NCI-H2227 (cell line): ENCODE measurements around the gene UXS1.

ENCODE experiments used
- DNase-seq: peaks from one replicate; lab custom pipeline; 2025; ENCODE audit not compliant: unreplicated experiment; lab: John Stamatoyannopoulos, UW

UXS1 gene

GRCh38 chr2:106090916-106091618 is 103.0 kb downstream of the UXS1 start:
- no peak for DNase-seq

DNA sequence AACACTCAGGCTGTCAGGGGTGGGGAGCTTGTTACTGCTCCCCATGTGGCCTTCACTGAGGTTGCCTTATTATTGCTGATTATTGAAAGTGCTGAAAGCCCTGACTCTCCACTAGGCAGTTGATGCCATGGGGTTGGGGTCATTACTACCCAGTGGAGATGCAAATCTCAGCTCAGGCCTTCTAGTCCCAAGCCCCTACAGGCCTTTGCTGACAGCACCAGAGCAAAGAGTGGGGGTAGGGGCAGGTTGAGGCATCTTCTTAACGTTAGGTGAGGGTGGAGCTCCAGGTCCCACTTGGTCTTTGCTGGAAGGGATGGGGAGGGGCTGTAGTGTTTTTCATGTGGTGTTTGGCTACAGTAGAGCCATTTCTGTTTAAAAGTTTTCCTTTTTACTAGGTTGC is 104.5 kb downstream of the UXS1 start:
- no peak for DNase-seq

- peak; percentile 9 for DNase-seq
Measured at GRCh38 chr2:106085181-106085940, 108.7 kb downstream of the UXS1 start.

DNA sequence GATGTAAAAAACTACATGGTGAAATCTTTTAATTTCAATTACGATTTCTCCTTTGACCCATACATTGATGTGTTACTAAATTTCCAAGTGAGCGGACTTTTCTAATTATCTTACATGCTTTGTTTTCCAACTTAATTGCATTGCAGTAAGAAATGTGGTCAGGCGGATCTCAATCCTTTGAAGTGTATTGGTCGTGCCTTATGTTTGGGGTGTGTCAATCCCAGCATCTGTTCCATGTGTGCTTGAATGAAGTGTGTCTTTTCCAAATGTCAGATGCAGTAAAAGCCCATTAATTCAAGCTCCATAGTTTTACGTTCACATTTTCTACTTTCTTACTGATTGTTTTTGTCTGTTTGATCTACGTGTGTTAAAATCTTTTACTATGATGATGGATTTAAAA is 113.1 kb downstream of the UXS1 start:
- DNase-seq = no peak

GRCh38 chr2:106078096-106078495 is 116.0 kb downstream of the UXS1 start:
- DNase-seq = no peak

- DNase-seq = no peak
Measured at GRCh38 chr2:106076941-106077340, 117.2 kb downstream of the UXS1 start.

GRCh38 chr2:106075048-106075447 is 119.1 kb downstream of the UXS1 start:
- no peak for DNase-seq

GRCh38 chr2:106073678-106074406 is 120.3 kb downstream of the UXS1 start:
- no peak for DNase-seq

DNA sequence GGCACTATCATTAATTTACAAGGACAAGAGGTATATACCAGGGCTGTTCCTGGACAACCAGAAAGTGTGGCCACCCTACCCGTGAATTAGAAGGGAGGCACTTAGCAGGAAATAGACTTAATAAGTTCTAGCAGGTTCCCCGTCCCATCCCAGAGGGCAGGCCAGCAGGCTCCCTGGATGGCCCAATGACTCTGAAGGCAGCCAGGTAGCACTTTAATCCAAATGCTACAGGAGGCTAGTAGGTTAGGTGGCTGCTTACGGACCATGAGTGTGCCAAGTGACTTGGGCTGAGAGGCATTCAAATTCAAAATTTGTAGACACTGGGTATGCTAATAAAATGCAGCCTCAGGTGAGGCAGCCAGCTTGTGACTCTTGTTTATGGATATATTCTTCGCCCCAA is 123.9 kb downstream of the UXS1 start:
- DNase-seq = no peak

GRCh38 chr2:106068451-106068850 is 125.7 kb downstream of the UXS1 start:
- DNase-seq = no peak

DNA sequence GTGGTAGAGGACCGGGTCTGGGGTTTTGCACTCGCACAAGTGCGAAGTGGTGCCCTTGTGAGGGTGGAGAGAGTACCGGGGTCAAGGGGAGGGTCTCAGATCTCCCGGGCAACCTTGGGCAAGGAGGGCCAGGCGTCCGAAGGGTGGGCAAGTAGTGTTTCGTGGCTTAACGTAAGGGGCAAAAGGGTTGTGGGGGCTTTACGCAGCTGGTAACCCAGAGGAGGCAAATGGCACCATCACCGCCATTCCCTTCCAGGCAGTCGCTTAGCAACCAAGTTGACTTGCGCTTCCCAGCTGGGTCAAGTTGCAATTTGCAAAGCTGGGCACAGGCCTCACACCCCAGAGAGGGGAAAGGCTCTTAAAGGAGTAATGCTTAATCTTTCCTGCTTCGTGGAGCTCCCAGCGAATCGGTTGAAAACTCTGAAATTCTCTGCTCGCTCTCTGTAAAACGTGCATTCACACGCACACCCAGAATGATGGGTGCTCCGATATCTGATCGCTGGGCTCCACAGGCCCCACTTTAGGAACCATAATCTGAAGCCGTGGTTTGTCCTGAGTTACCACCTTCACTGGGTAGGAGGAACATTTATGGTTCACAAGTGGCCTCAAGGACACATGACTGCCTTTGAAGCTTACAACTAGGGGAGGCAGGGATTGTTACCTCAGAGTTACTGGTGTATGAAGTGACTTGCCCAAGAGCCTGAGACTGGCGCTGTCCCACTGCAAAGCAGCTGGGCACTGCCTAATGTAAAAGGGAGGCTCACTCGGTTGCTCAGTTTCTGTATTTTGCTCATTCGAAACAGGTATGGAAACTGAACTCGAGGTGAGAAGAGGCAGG is 127.9 kb downstream of the UXS1 start:
- peak; percentile 38 for DNase-seq

DNA sequence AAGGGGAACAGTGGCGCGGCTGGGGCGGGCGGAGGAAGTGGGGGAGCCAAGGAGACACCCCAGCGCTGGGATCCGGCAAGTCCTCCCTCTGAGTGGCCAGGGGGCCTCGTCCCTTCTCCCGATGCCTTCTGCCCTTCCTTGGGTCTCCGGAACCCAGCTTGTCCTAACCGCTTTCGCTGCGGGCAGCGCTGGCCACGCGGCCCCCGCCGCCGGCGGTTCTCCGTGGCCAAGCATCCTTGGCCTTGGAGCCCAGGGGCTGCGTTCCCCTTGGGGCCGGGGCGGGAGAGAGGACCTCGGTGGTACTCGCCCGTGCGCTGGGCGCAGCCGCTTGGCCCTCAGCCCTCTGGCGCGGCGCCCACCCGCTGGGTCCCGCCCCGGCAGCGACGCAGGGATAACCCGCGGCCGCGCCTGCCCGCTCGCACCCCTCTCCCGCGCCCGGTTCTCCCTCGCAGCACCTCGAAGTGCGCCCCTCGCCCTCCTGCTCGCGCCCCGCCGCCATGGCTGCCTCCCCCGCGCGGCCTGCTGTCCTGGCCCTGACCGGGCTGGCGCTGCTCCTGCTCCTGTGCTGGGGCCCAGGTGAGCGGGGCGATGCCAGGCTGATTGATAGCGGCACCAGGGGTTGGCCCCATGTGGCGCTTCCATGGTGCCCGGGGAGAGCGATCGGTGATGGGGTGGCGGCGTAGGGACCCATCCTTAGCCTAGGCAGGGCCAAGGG is 128.7 kb downstream of the UXS1 start:
- DNase-seq = peak; percentile 13

GRCh38 chr2:106063181-106063580 is 130.9 kb downstream of the UXS1 start:
- DNase-seq = no peak

- no peak for DNase-seq
Measured at GRCh38 chr2:106062627-106063026, 131.5 kb downstream of the UXS1 start.

GRCh38 chr2:106061611-106062349 is 132.3 kb downstream of the UXS1 start:
- no peak for DNase-seq

GRCh38 chr2:106059416-106060065 is 134.6 kb downstream of the UXS1 start:
- DNase-seq = no peak

DNA sequence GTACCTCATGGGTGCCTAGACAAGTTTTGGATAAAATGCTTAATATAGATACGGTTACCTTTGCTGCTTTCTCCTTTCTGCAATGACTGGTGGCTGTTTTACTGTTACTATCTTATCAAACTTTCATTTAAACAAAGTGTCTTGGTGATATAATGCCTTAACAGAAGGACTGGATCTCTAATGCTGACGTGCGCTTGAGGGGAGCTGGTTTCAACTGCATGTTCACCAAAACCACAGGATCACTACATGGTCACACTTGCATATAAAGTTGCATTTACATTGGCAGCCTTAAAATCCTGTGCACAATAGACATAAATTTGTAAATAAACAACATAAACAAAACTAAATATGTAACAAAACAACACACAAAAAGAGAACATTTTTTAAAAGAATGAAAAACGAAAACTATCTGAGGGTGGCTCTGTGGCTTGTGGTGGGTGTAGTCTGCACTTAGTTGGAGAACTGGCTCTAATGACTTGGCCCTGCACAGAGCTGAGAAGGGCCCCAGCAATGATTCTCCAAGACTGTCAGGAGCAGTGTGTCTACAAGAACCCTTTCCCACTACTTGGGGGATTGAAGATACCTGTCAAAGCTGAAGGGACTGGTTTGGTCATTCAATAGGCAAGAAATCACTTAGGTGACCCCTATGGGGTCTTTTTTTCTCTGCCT is 135.5 kb downstream of the UXS1 start:
- no peak for DNase-seq

DNA sequence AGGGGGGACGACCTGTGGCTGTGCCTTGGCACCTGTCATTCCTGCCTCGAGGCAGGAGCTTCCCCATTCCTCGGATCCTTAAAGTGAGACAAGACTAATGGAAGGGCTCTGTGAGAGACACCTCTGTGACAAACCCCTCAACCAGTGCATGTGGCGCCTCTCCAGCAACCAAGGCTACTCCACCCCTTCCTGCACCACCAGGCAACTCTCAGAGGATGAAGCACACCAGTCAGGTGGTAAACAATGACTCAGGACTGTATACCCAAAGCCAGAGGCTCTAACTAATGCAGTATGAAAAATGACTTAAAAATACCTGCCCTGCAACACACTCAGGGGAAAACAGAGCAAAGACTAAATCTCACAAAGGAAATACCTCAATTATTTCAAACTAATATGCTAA is 136.9 kb downstream of the UXS1 start:
- DNase-seq = no peak
